IPS-18a (cell line): Measurements from ENCODE around the gene PAPPA2.

Experiments
- H3K27ac ChIP-seq: one replicate; pipeline ENCODE4 v1.5.1; 2013; ENCODE audit warnings: low read length
- H3K27me3 ChIP-seq: one replicate; pipeline ENCODE4 v1.6.1; 2013; ENCODE audit warnings: mild to moderate bottlenecking, low read length; ENCODE audit not compliant: control insufficient read depth, insufficient read depth
- H3K36me3 ChIP-seq: one replicate; pipeline ENCODE4 v1.6.1; 2013; ENCODE audit warnings: low read depth, low read length; ENCODE audit not compliant: control insufficient read depth
- H3K4me1 ChIP-seq: one replicate; pipeline ENCODE4 v1.6.1; 2013; ENCODE audit warnings: low read depth, low read length; ENCODE audit not compliant: control insufficient read depth
- H3K4me3 ChIP-seq: one replicate; pipeline ENCODE4 v1.5.1; 2013; ENCODE audit warnings: low read length
- H3K9ac ChIP-seq: one replicate; pipeline ENCODE4 v1.6.1; 2013; ENCODE audit warnings: mild to moderate bottlenecking, low read length, moderate library complexity
- H3K9me3 ChIP-seq: one replicate; pipeline ENCODE4 v1.6.1; 2013; ENCODE audit warnings: low read depth, low read length; ENCODE audit not compliant: control insufficient read depth

Gene PAPPA2

DNA sequence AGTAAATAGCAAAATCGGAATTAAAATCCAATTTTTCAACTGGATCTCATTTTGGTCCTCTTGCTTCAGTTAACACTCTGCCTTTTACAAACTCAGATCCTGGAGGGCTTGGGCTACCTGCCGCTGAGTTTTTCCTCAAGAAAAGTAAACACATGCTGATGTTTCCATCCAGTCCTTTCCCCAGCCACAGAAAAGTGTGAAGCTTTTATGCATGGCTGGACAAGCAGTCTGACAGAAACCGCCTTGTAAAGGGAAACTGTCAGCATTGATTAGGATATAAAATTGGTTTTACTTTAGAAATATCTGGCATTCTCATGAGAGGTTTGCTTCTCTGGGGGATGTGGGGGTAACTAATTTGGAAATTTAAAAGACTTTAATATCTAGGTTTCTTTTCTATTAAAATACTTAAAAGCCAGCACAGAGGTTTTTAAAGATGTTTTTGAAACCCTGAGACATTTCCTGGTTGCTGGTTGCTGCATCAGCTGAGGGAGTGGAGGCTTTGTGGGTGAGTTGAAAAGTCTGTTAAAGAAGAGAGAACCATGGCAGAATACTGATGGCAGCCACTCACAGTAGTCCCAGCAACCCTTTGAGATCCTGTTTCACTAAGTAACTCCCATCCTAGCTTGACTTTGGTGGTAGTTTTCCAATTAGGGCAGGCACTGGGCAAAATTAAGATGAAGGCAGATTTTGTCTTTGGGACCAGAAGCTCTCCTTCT lies 238.3 kb downstream of the PAPPA2 start:
- Histone ChIP-seq H3K4me3 (no peak overlapping the region), H3K9ac (no peak overlapping the region), H3K36me3 (no peaks in the 10 kb centered on the region), H3K4me1 (no peaks in the 10 kb centered on the region), H3K9me3 (no peaks in the 10 kb centered on the region), H3K27ac (no peak overlapping the region), H3K27me3 (no peaks in the 10 kb centered on the region)

DNA sequence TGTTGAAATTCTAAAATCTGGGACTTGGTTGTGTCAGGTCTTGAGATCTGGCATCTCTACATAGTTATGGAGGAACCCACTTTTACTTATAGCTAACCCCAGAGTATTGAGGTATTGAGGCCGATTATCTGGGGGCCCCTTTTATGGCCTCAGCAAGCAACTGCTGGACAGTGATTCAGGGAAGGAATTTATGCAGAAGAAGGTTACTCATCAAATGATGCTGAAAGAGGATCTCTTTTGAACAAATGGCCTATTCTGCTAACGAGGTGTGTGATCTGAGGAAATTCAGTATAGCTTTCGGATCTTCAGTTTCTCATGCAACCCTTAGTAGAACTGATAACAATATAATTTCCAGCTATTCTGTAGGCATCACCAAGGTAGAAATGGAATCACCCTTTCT lies 239.9 kb downstream of the PAPPA2 start:
- H3K9ac ChIP-seq: no peak overlapping the region
- no peak overlapping the region for H3K27ac ChIP-seq
- no peaks in the 10 kb centered on the region for H3K27me3 ChIP-seq
- no peak overlapping the region for H3K4me3 ChIP-seq
- no peaks in the 10 kb centered on the region for H3K9me3 ChIP-seq
- no peaks in the 10 kb centered on the region for H3K36me3 ChIP-seq
- H3K4me1 ChIP-seq: no peaks in the 10 kb centered on the region

DNA sequence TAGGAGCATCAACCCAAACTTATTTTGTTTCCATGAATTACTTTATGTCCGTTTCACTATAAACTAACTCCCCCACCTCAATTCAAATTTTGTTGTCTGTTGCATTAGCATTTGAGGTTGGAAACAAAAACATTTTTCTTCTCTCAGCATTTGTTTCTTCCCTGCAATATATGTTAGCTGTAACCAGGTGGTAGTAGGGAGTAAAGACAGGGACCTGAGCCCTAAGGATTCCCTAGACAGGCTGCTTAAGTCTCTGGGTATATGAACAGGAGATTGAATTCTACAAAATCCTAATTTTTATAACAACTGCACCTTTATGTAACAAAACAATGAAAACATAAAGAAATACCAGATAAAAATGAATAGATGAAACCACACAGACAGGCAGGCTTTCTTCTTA lies 242.6 kb downstream of the PAPPA2 start:
- no peaks in the 10 kb centered on the region for H3K9me3 ChIP-seq
- H3K4me3 ChIP-seq: no peak overlapping the region
- no peaks in the 10 kb centered on the region for H3K27me3 ChIP-seq
- H3K27ac ChIP-seq: no peak overlapping the region
- no peaks in the 10 kb centered on the region for H3K4me1 ChIP-seq
- H3K36me3 ChIP-seq: no peaks in the 10 kb centered on the region
- H3K9ac ChIP-seq: no peak overlapping the region

DNA sequence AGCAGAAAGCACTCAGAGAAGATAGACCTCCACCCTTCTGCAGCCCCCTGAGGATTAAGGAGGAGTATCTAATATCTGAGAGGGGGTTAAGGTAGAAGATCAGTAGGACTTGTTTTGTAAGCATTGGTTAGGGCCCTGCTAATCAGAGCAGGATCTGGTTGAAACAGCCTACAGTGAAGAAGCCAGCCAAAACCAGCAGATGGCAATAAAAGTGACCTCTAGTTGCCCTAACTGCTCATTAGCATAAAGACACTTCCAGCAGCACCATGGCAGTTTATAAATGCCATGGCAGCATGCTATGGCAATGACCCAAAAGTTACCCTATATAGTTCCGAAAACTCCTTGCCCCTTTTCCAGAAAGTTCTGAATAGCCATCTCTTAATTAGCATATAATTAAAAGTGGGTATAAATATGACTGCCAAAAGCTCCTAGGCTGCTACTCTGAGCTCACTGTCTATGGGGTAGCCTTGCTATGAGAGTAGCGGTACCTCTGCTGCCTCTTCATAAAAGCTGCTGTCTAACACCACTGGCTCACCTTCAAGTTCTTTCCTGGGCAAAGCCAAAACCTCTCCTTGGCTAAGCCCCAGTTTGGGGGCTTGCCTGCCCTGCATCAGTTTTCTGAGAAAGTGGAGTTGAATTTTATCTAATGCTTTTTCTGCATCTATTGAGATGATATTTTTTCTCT lies 254.2 kb downstream of the PAPPA2 start:
- no peak overlapping the region for H3K9ac ChIP-seq
- H3K27ac ChIP-seq: no peak overlapping the region
- H3K36me3 ChIP-seq: no peaks in the 10 kb centered on the region
- H3K4me1 ChIP-seq: no peaks in the 10 kb centered on the region
- H3K27me3 ChIP-seq: no peaks in the 10 kb centered on the region
- no peak overlapping the region for H3K4me3 ChIP-seq
- no peaks in the 10 kb centered on the region for H3K9me3 ChIP-seq

DNA sequence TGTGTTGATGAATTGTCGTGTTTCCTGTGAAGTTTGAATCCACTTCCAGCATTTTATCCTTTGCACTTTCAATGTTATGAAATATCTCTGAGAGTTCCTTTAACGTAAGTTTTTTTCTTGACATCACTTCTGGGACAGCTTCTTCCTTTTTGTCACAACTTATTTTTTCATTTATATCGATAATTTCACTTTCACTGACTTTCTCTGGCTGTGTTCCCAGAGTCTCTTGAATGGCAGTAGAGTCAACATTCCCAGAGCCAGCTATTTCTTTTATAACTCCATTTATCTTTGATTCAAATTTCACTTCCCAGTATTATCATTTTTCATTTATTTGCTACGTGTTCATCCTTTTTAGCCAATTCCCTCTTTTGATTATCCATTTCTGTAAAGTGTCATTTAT lies 256.5 kb downstream of the PAPPA2 start:
- Histone ChIP-seq H3K9ac (no peak overlapping the region), H3K4me1 (no peaks in the 10 kb centered on the region), H3K27me3 (no peaks in the 10 kb centered on the region), H3K27ac (no peak overlapping the region), H3K36me3 (no peaks in the 10 kb centered on the region), H3K9me3 (no peaks in the 10 kb centered on the region), H3K4me3 (no peak overlapping the region)

DNA sequence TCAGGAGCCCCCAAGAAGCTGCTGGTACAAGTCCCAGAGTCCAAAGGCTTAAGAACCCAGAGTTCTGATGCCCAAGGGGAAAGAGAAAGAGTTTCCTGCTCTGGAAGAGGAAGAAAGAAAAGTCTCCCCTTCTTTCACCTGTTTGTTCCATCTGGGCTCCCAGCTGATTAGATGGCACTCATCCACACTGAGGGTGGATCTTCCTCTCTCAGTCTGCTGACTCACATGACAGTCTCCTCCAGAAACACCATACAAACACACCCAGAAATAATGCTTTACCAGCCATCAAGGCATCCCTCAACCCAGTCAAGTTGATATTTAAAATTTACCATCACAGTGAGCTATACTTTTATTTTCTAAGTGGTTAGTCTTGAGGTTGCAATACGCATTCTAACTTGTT lies 257.9 kb downstream of the PAPPA2 start:
- no peak overlapping the region for H3K27ac ChIP-seq
- H3K9me3 ChIP-seq: no peaks in the 10 kb centered on the region
- H3K36me3 ChIP-seq: no peaks in the 10 kb centered on the region
- H3K4me1 ChIP-seq: no peaks in the 10 kb centered on the region
- H3K9ac ChIP-seq: no peak overlapping the region
- no peak overlapping the region for H3K4me3 ChIP-seq
- H3K27me3 ChIP-seq: no peaks in the 10 kb centered on the region

DNA sequence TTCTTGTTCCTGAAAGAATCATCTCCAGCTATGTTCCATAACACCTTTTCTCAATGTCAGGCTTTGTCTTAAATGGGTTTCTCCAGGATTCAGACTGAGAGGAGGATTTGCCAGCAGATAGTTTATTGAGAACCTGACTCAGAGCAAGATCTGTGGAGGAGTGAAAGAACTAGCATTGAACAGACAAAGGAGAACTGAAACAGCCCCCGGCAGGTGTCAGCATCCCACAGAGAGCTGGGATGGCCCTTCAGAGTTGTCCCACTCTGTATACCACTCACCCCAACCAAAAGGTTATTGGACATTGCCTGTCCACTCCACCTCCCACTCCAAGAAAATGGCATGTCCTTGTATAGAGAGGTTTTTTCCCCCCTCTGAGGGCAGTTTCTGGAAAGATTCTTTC lies 270.7 kb downstream of the PAPPA2 start:
- no peaks in the 10 kb centered on the region for H3K27me3 ChIP-seq
- no peak overlapping the region for H3K4me3 ChIP-seq
- H3K9ac ChIP-seq: no peak overlapping the region
- no peak overlapping the region for H3K27ac ChIP-seq
- peaks cover 3% of the 10 kb centered on the region for H3K9me3 ChIP-seq
- H3K36me3 ChIP-seq: no peaks in the 10 kb centered on the region
- H3K4me1 ChIP-seq: no peaks in the 10 kb centered on the region

DNA sequence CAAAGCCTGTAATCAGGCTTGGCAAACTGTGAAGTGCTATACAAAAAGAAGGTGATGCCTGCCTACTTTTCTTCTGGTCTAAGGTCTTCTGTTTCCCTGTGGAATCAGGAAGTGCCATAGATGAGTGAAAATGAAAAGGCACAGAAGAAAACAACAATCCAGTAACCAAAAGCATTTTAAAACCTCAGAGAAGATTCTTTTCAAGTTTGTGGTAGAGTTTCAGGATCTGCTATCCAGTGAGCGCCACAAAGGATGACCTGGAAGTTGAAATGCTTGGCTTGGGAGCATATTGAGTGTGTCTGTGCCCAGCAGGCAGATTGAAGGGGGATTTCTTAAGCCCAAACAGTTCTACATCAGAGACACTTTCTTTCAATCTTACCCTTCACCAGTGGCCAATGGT lies 272.2 kb downstream of the PAPPA2 start:
- no peak overlapping the region for H3K9ac ChIP-seq
- H3K27ac ChIP-seq: no peak overlapping the region
- no peaks in the 10 kb centered on the region for H3K36me3 ChIP-seq
- H3K9me3 ChIP-seq: peaks cover 3% of the 10 kb centered on the region
- no peak overlapping the region for H3K4me3 ChIP-seq
- no peaks in the 10 kb centered on the region for H3K27me3 ChIP-seq
- H3K4me1 ChIP-seq: no peaks in the 10 kb centered on the region

DNA sequence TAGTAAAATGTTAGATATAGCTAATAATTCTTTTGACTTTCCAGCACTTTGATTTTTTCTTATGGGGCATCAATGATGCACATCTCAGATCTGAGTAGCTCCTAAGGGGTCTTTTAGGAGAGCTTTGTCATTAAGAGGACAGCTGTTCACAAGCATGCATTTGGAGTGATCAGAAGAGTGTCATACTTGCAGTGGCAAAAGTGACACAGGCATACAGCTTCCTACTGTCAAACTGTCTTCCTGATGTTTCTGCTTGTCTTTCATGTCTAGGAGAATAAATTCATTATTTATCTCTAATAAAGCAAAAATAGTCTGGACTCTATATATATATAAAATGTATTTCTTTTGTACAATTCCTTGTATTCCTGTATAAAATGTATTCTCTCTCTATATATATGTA lies 273.0 kb downstream of the PAPPA2 start:
- Histone ChIP-seq H3K4me3 (no peak overlapping the region), H3K27me3 (no peaks in the 10 kb centered on the region), H3K9me3 (peaks cover 3% of the 10 kb centered on the region), H3K9ac (no peak overlapping the region), H3K27ac (no peak overlapping the region), H3K36me3 (no peaks in the 10 kb centered on the region), H3K4me1 (no peaks in the 10 kb centered on the region)

DNA sequence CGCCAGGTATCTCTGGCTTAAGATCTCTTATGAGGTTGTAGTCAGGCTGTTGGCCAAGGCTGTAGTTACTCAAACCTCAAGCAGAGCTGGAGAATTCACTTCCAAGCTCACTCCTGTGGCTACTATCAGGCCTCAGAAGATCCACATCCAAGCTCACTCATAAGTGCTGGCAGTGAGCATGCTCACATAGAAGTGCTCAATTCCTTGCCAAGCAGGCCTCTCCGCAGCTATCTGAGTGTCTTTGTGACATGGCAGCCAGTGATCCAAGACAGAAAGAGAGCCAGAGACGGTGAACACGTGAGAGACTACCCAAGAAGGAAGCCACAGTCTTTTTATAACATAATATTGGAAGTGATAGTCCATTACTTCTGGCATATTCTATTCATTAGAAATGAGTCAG lies 278.2 kb downstream of the PAPPA2 start:
- Histone ChIP-seq H3K36me3 (no peaks in the 10 kb centered on the region), H3K27ac (no peak overlapping the region)

DNA sequence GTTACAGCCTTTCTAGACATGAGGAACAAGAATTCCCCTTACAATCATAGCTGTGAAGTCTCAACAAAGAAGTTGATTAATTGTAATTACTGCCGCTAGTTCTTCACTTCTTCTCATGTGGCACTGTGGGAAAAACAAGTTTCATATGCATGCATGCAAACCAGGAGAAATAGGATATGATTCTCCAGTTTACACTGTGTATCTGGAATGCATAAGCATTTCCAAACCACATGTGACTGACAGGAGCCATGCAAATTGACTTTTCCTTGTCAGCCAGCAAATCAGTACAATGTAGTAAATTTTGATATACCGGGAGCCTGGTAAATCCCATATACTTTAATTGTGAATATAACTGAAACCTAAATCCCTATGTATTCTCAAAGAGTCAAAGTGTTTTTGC lies 279.3 kb downstream of the PAPPA2 start:
- no peaks in the 10 kb centered on the region for H3K27me3 ChIP-seq
- H3K4me3 ChIP-seq: no peak overlapping the region
- H3K27ac ChIP-seq: no peak overlapping the region
- H3K9ac ChIP-seq: no peak overlapping the region
- no peaks in the 10 kb centered on the region for H3K36me3 ChIP-seq
- no peaks in the 10 kb centered on the region for H3K9me3 ChIP-seq
- H3K4me1 ChIP-seq: no peaks in the 10 kb centered on the region

More for the DNA sequence above, 278.2 kb downstream of the PAPPA2 start:
- H3K9me3 ChIP-seq: no peaks in the 10 kb centered on the region
- no peak overlapping the region for H3K9ac ChIP-seq
- no peaks in the 10 kb centered on the region for H3K27me3 ChIP-seq
- no peak overlapping the region for H3K4me3 ChIP-seq
- H3K4me1 ChIP-seq: no peaks in the 10 kb centered on the region

DNA sequence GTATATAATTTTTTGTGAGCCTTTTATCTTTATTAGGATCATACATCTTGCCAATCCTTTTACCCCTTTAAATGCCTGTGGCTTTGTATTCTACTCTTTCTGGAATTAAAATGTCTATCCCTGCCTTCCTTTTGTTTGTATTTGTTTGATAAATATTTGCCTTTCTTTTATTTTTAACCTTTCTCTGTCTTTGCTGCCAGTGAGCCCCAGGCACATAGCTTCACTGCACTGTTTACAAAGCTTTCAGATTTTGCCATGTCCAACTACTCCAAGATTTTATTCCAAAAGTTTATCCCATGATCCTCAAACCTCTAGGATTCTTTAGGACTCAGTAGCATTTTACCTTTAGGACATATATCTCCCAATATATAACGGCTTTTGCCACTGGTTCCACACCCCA lies 281.2 kb downstream of the PAPPA2 start:
- H3K4me3 ChIP-seq: no peak overlapping the region
- no peak overlapping the region for H3K9ac ChIP-seq
- H3K27ac ChIP-seq: no peak overlapping the region
- H3K36me3 ChIP-seq: no peaks in the 10 kb centered on the region
- H3K9me3 ChIP-seq: no peaks in the 10 kb centered on the region
- no peaks in the 10 kb centered on the region for H3K4me1 ChIP-seq
- H3K27me3 ChIP-seq: no peaks in the 10 kb centered on the region
